ENCODE data around the gene ISCA2.
A peak's percentile ranks its signal among the peaks of the same experiment; 100 is the strongest.

ISCA2 gene

DNA sequence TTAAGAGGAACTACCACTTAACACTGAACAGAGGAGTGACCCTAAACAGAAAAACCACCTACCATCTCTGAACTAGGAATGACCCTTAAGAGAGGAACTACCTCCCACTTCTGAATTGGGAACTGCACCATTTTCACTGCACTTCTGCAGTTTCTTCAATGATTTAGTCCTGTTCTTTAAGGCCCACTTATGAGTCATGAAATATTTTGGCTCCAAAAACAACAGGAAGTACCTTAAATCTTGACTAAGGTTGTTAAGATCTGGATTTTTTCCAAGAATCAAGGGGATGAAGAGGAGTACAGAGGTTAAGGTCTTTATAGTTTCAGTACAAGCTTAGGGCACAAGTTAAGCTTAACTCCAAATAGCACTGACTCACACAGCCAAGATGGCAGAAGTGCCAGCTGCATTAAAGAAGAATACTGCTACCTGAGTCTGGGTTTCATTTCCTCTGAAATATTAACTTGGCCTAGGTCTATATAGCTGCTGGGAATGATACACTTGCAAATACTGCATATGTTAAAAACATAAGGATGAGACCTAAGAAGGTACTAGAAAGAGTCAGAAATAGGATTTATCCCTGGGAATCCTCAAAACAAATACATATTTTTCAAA, 4.7 kb upstream of the ISCA2 start:
- H3K27ac ChIP-seq (ENCODE audit: low read length, poor library complexity, severe bottlenecking): peak overlapping the region; percentile 49
- no peak overlapping the region for H3K18ac ChIP-seq (ENCODE audit: low read depth in 1 of 2, low read length in 2 of 2)
- no peak overlapping the region for H3K4ac ChIP-seq (ENCODE audit: low read depth in 1 of 2, low read length in 2 of 2)
- no peak overlapping the region for H3K23ac ChIP-seq (ENCODE audit: low read length in 2 of 2)
- no peak overlapping the region for H2AFZ ChIP-seq (ENCODE audit: low read depth, low read length)
- H3K4me3 ChIP-seq (ENCODE audit: insufficient read depth in 1 of 2, low read depth in 1 of 2, low read length in 2 of 2): no peak overlapping the region
- H2BK5ac ChIP-seq (ENCODE audit: low read depth, low read length, poor library complexity, severe bottlenecking): no peak overlapping the region
- peaks cover 0 to 24% of the 10 kb centered on the region in 2 experiments for H3K36me3 ChIP-seq (ENCODE audit: control insufficient read depth in 1 of 2, insufficient read depth in 2 of 2, low read depth in 1 of 2, low read length in 2 of 2)
- H3K4me2 ChIP-seq (ENCODE audit: low read length, poor library complexity, severe bottlenecking): no peak overlapping the region
- no peaks in the 10 kb centered on the region for H3K9me3 ChIP-seq (ENCODE audit: control insufficient read depth, low read length)
- peaks cover 27% of the 10 kb centered on the region for H3K79me1 ChIP-seq (replicated peaks; ENCODE audit: low read length, poor library complexity, severe bottlenecking)
- no peaks in the 10 kb centered on the region for H3K27me3 ChIP-seq (ENCODE audit: control insufficient read depth in 1 of 2, insufficient read depth in 1 of 2, low read length in 2 of 2)
- peak; percentile 31 for DNase-seq
- H3K9ac ChIP-seq (ENCODE audit: low read length): no peak overlapping the region
- H2BK120ac ChIP-seq (ENCODE audit: low read depth, low read length): no peak overlapping the region
- H4K91ac ChIP-seq (ENCODE audit: low read length): no peak overlapping the region
- no peak overlapping the region for H2AK5ac ChIP-seq (ENCODE audit: low read length, severe bottlenecking)
- H2BK15ac ChIP-seq (ENCODE audit: low read depth, poor library complexity, severe bottlenecking): no peak overlapping the region
- H3K14ac ChIP-seq (ENCODE audit: low read length in 2 of 2): no peak overlapping the region
- peaks cover 16% of the 10 kb centered on the region for H3K4me1 ChIP-seq (ENCODE audit: control insufficient read depth, insufficient read depth, low read depth, low read length)
- no peak overlapping the region for H2BK12ac ChIP-seq (ENCODE audit: low read length in 2 of 2)
- H4K8ac ChIP-seq (ENCODE audit: low read length): no peak overlapping the region

- Histone ChIP-seq H2BK12ac (ENCODE audit: low read length in 2 of 2) (no peak overlapping the region), H3K4me2 (ENCODE audit: low read length, poor library complexity, severe bottlenecking) (no peak overlapping the region), H3K9me3 (ENCODE audit: control insufficient read depth, low read length) (no peaks in the 10 kb centered on the region), H3K27me3 (ENCODE audit: control insufficient read depth in 1 of 2, insufficient read depth in 1 of 2, low read length in 2 of 2) (no peaks in the 10 kb centered on the region), H2BK120ac (ENCODE audit: low read depth, low read length) (no peak overlapping the region), H2AK5ac (ENCODE audit: low read length, severe bottlenecking) (no peak overlapping the region), H3K79me1 (replicated peaks; ENCODE audit: low read length, poor library complexity, severe bottlenecking) (peaks cover 28% of the 10 kb centered on the region), H3K23ac (ENCODE audit: low read length in 2 of 2) (no peak overlapping the region), H2AFZ (ENCODE audit: low read depth, low read length) (no peak overlapping the region), H3K27ac (ENCODE audit: low read length, poor library complexity, severe bottlenecking) (no peak overlapping the region), H4K8ac (ENCODE audit: low read length) (no peak overlapping the region), H3K4ac (ENCODE audit: low read depth in 1 of 2, low read length in 2 of 2) (no peak overlapping the region), H4K91ac (ENCODE audit: low read length) (no peak overlapping the region), H2BK15ac (ENCODE audit: low read depth, poor library complexity, severe bottlenecking) (no peak overlapping the region), H3K36me3 (ENCODE audit: control insufficient read depth in 1 of 2, insufficient read depth in 2 of 2, low read depth in 1 of 2, low read length in 2 of 2) (peaks cover 0 to 17% of the 10 kb centered on the region in 2 experiments), H3K18ac (ENCODE audit: low read depth in 1 of 2, low read length in 2 of 2) (no peak overlapping the region), H3K4me1 (ENCODE audit: control insufficient read depth, insufficient read depth, low read depth, low read length) (peaks cover 22% of the 10 kb centered on the region), H3K14ac (ENCODE audit: low read length in 2 of 2) (no peak overlapping the region), H3K9ac (ENCODE audit: low read length) (no peak overlapping the region), H2BK5ac (ENCODE audit: low read depth, low read length, poor library complexity, severe bottlenecking) (no peak overlapping the region), H3K4me3 (ENCODE audit: insufficient read depth in 1 of 2, low read depth in 1 of 2, low read length in 2 of 2) (no peak overlapping the region)
- no CpG with 5 or more reads among the region's 1 CpG for WGBS
- no peak for DNase-seq
These were observed 3.1 kb upstream of the ISCA2 start for GRCh38 chr14:74490486-74490885.

DNA sequence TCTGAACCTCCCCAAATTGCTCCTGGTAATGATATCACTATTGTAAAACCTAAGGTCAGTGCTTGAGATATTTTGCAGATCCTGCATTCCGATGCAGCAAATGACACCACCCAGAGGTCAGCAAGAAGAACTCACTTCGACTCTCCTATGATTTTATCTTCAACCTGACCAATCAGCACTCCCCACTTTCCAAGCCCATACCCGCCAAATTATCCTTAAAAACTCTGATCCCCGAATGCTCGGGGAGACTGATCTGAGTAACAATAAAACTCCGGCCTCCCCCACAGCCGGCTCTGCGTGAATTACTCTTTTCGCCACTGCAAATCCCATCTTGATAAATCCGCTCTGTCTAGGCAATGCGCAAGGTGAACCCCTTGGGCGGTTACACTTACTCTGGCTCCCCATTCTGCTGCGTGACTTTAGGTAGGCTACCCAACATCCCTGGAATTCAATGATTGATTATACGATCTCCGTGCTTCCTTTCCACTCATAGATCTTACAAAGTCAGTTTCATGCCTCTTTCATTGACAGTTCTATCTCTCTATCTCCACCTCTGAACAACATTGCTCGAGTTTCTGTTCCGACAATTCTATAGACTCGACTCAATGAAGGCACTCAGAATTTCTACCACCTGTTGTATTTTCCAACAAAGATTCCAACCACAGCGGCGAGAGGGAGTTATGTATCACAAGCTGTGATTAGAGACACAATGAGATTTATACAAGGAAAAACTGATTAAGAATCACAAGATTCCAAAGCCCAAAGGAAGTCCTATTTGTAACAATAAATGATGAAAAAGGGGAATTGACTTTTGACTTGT, 1.4 kb upstream of the ISCA2 start:
- Histone ChIP-seq H2BK12ac (ENCODE audit: low read length in 2 of 2) (no peak overlapping the region), H3K18ac (ENCODE audit: low read depth in 1 of 2, low read length in 2 of 2) (no peak overlapping the region), H2AK5ac (ENCODE audit: low read length, severe bottlenecking) (no peak overlapping the region), H3K4me2 (ENCODE audit: low read length, poor library complexity, severe bottlenecking) (peak overlapping the region; percentile 92), H3K9ac (ENCODE audit: low read length) (peak overlapping the region; percentile 93), H3K27me3 (ENCODE audit: control insufficient read depth in 1 of 2, insufficient read depth in 1 of 2, low read length in 2 of 2) (no peaks in the 10 kb centered on the region), H3K9me3 (ENCODE audit: control insufficient read depth, low read length) (no peaks in the 10 kb centered on the region), H3K23ac (ENCODE audit: low read length in 2 of 2) (no peak overlapping the region), H3K79me1 (replicated peaks; ENCODE audit: low read length, poor library complexity, severe bottlenecking) (peaks cover 26% of the 10 kb centered on the region), H3K4me1 (ENCODE audit: control insufficient read depth, insufficient read depth, low read depth, low read length) (peaks cover 13% of the 10 kb centered on the region), H2BK15ac (ENCODE audit: low read depth, poor library complexity, severe bottlenecking) (no peak overlapping the region), H4K91ac (ENCODE audit: low read length) (no peak overlapping the region), H3K4ac (ENCODE audit: low read depth in 1 of 2, low read length in 2 of 2) (peak overlapping the region in 1 of 2 experiments; percentile 5), H2AFZ (ENCODE audit: low read depth, low read length) (no peak overlapping the region), H3K27ac (ENCODE audit: low read length, poor library complexity, severe bottlenecking) (no peak overlapping the region), H2BK5ac (ENCODE audit: low read depth, low read length, poor library complexity, severe bottlenecking) (no peak overlapping the region), H3K4me3 (ENCODE audit: insufficient read depth in 1 of 2, low read depth in 1 of 2, low read length in 2 of 2) (peak overlapping the region; percentile 41 to 82), H2BK120ac (ENCODE audit: low read depth, low read length) (no peak overlapping the region), H3K36me3 (ENCODE audit: control insufficient read depth in 1 of 2, insufficient read depth in 2 of 2, low read depth in 1 of 2, low read length in 2 of 2) (peaks cover 0 to 19% of the 10 kb centered on the region in 2 experiments), H3K14ac (ENCODE audit: low read length in 2 of 2) (peak overlapping the region in 1 of 2 experiments; percentile 71), H4K8ac (ENCODE audit: low read length) (no peak overlapping the region)
- WGBS: 7% methylated on average over 18 of the region's 20 CpGs
- peak; percentile 43 for DNase-seq

DNA sequence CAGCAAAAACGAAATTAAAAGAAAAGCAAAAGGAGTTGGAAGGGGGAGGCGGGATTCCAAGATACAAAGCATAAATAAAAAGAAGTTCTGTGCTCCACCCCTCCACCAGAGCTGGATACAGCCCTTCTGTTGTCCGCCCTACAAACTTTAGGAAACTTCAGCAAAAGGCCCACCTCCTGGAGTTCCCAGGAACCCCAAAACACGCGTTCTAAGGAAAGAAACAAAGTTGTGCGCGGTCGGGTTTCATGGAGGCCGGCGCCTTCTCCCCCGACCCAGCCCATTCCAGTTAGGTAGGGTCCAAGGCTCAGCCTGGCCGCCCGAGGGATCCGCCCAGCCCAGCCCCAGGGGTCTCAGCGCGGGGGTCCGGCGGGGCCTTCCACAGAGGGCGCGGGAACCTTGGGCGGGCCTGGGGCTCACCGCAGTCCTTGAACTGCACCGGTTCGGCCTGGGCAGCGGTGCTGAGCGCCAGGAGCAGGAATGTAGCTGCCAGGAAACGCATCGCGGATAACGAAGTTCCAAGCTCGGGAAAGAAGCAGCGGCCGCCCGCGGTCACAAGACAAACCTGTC, 706 bp upstream of the ISCA2 start, which contains the start of gene NPC2:
Gene NPC2 (minus strand): TSS at position 530 of the 567 bp plus-strand sequence. CDS start 31 bp downstream, at position 499.
- peaks cover 27% of the 10 kb centered on the region for H3K79me1 ChIP-seq (replicated peaks; ENCODE audit: low read length, poor library complexity, severe bottlenecking)
- under 1% methylated on average over 31 of the region's 35 CpGs for WGBS
- H3K27me3 ChIP-seq (ENCODE audit: control insufficient read depth in 1 of 2, insufficient read depth in 1 of 2, low read length in 2 of 2): no peaks in the 10 kb centered on the region

More for the DNA sequence above, 706 bp upstream of the ISCA2 start, which contains the start of gene NPC2:
- Histone ChIP-seq H3K18ac (ENCODE audit: low read depth in 1 of 2, low read length in 2 of 2) (peak within 1 kb of the TSS; percentile 92 to 97), H2BK12ac (ENCODE audit: low read length in 2 of 2) (peak within 1 kb of the TSS; percentile 66 to 86), H4K8ac (ENCODE audit: low read length) (peak within 1 kb of the TSS; percentile 97), H2BK120ac (ENCODE audit: low read depth, low read length) (peak within 1 kb of the TSS; percentile 92), H3K4ac (ENCODE audit: low read depth in 1 of 2, low read length in 2 of 2) (peak within 1 kb of the TSS; percentile 87 to 95), H3K27ac (ENCODE audit: low read length, poor library complexity, severe bottlenecking) (peak within 1 kb of the TSS; percentile 81), H3K4me3 (ENCODE audit: insufficient read depth in 1 of 2, low read depth in 1 of 2, low read length in 2 of 2) (peak within 1 kb of the TSS; percentile 96 to 97), H2BK5ac (ENCODE audit: low read depth, low read length, poor library complexity, severe bottlenecking) (peak within 1 kb of the TSS; percentile 91), H3K4me1 (ENCODE audit: control insufficient read depth, insufficient read depth, low read depth, low read length) (peaks cover 11% of the 10 kb centered on the region), H3K14ac (ENCODE audit: low read length in 2 of 2) (peak within 1 kb of the TSS; percentile 95 to 98), H3K9me3 (ENCODE audit: control insufficient read depth, low read length) (no peaks in the 10 kb centered on the region), H3K9ac (ENCODE audit: low read length) (peak within 1 kb of the TSS; percentile 94), H2AFZ (ENCODE audit: low read depth, low read length) (peak within 1 kb of the TSS; percentile 84), H2BK15ac (ENCODE audit: low read depth, poor library complexity, severe bottlenecking) (peak within 1 kb of the TSS; percentile 77), H3K23ac (ENCODE audit: low read length in 2 of 2) (peak within 1 kb of the TSS in 1 of 2 experiments; percentile 97), H3K4me2 (ENCODE audit: low read length, poor library complexity, severe bottlenecking) (peak within 1 kb of the TSS; percentile 92), H3K36me3 (ENCODE audit: control insufficient read depth in 1 of 2, insufficient read depth in 2 of 2, low read depth in 1 of 2, low read length in 2 of 2) (peaks cover 0 to 20% of the 10 kb centered on the region in 2 experiments), H2AK5ac (ENCODE audit: low read length, severe bottlenecking) (no peak within 1 kb of the TSS), H4K91ac (ENCODE audit: low read length) (peak within 1 kb of the TSS; percentile 98)
- DNase-seq: no peak
